Parathyroid adenoma (tissue), 2 donors: Measurements from ENCODE around the gene TMEM174.
A peak's percentile ranks its signal among the peaks of the same experiment; 100 is the strongest.

ENCODE experiments used
- H2AFZ ChIP-seq: fragments of 300-600 bp; sonication (generic); one replicate; pipeline ENCODE4 v1.7.0; 2017; ENCODE audit warnings: antibody characterized with exemption, mild to moderate bottlenecking
- H3K27ac ChIP-seq: fragments of 300-600 bp; sonication (generic); one replicate; pipeline ENCODE4 v1.7.0; 2017
- H3K27me3 ChIP-seq: fragments of 300-600 bp; sonication (generic); one replicate; pipeline ENCODE4 v1.7.0; 2017; ENCODE audit warnings: low read length; ENCODE audit not compliant: control insufficient read depth, insufficient read depth
- H3K36me3 ChIP-seq: fragments of 300-600 bp; sonication (generic); one replicate; pipeline ENCODE4 v1.7.0; 2017; ENCODE audit warnings: low read length; ENCODE audit not compliant: control insufficient read depth, insufficient read depth
- H3K4me1 ChIP-seq: fragments of 300-600 bp; sonication (generic); one replicate; pipeline ENCODE4 v1.7.0; 2017; ENCODE audit warnings: control low read depth
- H3K4me2 ChIP-seq: fragments of 300-600 bp; sonication (generic); one replicate; pipeline ENCODE4 v1.7.0; 2017; ENCODE audit warnings: low read length
- H3K4me3 ChIP-seq: fragments of 300-600 bp; sonication (generic); one replicate; pipeline ENCODE4 v1.7.0; 2017; ENCODE audit warnings: low read depth, low read length
- H3K79me2 ChIP-seq: fragments of 300-600 bp; sonication (generic); one replicate; pipeline ENCODE4 v1.7.0; 2017; ENCODE audit warnings: control low read depth
- H3K9ac ChIP-seq: fragments of 300-600 bp; sonication (generic); one replicate; pipeline ENCODE4 v1.7.0; 2017; ENCODE audit warnings: mild to moderate bottlenecking
- H3K9me3 ChIP-seq: fragments of 300-600 bp; sonication (generic); one replicate; pipeline ENCODE4 v1.7.0; 2017; ENCODE audit warnings: low read length; ENCODE audit not compliant: control insufficient read depth
- CTCF ChIP-seq: fragments of 300-600 bp; sonication (generic); IDR thresholded peaks from one replicate; pipeline ENCODE4 v1.7.0; 2017; ENCODE audit warnings: antibody characterized with exemption, mild to moderate bottlenecking
- donor health status: primary hyperparathyroidism.

TMEM174 gene

GRCh38 chr5:73157414-73158303, 15.3 kb upstream of the TMEM174 start:
- H3K27me3 ChIP-seq: no peaks in the 10 kb centered on the region
- H3K4me3 ChIP-seq: no peak overlapping the region
- TF ChIP-seq CTCF: no peak
- H3K9me3 ChIP-seq: no peaks in the 10 kb centered on the region
- H3K4me1 ChIP-seq: no peaks in the 10 kb centered on the region
- no peak overlapping the region for H3K9ac ChIP-seq
- no peaks in the 10 kb centered on the region for H3K36me3 ChIP-seq
- no peak overlapping the region for H3K27ac ChIP-seq
- no peak overlapping the region for H2AFZ ChIP-seq
- H3K79me2 ChIP-seq: no peaks in the 10 kb centered on the region
- H3K4me2 ChIP-seq: no peak overlapping the region

- H3K4me3 ChIP-seq: no peak overlapping the region
- no peaks in the 10 kb centered on the region for H3K79me2 ChIP-seq
- peak overlapping the region; percentile 8 for H2AFZ ChIP-seq
- no peaks in the 10 kb centered on the region for H3K36me3 ChIP-seq
- H3K4me1 ChIP-seq: no peaks in the 10 kb centered on the region
- H3K27me3 ChIP-seq: no peaks in the 10 kb centered on the region
- H3K9ac ChIP-seq: no peak overlapping the region
- no peak overlapping the region for H3K4me2 ChIP-seq
- H3K27ac ChIP-seq: no peak overlapping the region
- no peak for TF ChIP-seq CTCF
- no peaks in the 10 kb centered on the region for H3K9me3 ChIP-seq
These were observed 14.7 kb upstream of the TMEM174 start for GRCh38 chr5:73158313-73158712.

- no peak overlapping the region for H3K9ac ChIP-seq
- H3K4me1 ChIP-seq: no peaks in the 10 kb centered on the region
- H3K36me3 ChIP-seq: no peaks in the 10 kb centered on the region
- H3K4me2 ChIP-seq: no peak overlapping the region
- no peaks in the 10 kb centered on the region for H3K79me2 ChIP-seq
- H3K9me3 ChIP-seq: no peaks in the 10 kb centered on the region
- H3K27ac ChIP-seq: no peak overlapping the region
- H3K27me3 ChIP-seq: no peaks in the 10 kb centered on the region
- no peak for TF ChIP-seq CTCF
- H3K4me3 ChIP-seq: no peak overlapping the region
- H2AFZ ChIP-seq: no peak overlapping the region
These were observed 12.7 kb upstream of the TMEM174 start for GRCh38 chr5:73160239-73160671.

- H3K4me3 ChIP-seq: no peak overlapping the region
- no peak for TF ChIP-seq CTCF
These were observed 2.5 kb upstream of the TMEM174 start for GRCh38 chr5:73170522-73170921.

GRCh38 chr5:73171495-73171894, 1.5 kb upstream of the TMEM174 start:
- Histone ChIP-seq H3K9ac (no peak overlapping the region), H3K27ac (no peak overlapping the region), H3K4me1 (peaks cover under 1% of the 10 kb centered on the region), H3K36me3 (no peaks in the 10 kb centered on the region), H3K79me2 (no peaks in the 10 kb centered on the region), H3K4me3 (no peak overlapping the region), H2AFZ (no peak overlapping the region), H3K27me3 (no peaks in the 10 kb centered on the region), H3K9me3 (peaks cover 3% of the 10 kb centered on the region), H3K4me2 (no peak overlapping the region)
- TF ChIP-seq CTCF: no peak

More at GRCh38 chr5:73170522-73170921, 2.5 kb upstream of the TMEM174 start:
- Histone ChIP-seq H3K79me2 (no peaks in the 10 kb centered on the region), H2AFZ (no peak overlapping the region), H3K27me3 (no peaks in the 10 kb centered on the region), H3K27ac (no peak overlapping the region), H3K4me2 (no peak overlapping the region), H3K36me3 (no peaks in the 10 kb centered on the region), H3K9ac (no peak overlapping the region), H3K9me3 (peaks cover 3% of the 10 kb centered on the region), H3K4me1 (peaks cover 4% of the 10 kb centered on the region)
